ENCODE measurements around the gene GRHL3.

- no peak for TF ChIP-seq CTCF (IDR thresholded peaks at IDR 0.05)
- no peak for TF ChIP-seq ZFX (IDR thresholded peaks at IDR 0.05; ENCODE audit: borderline replicate concordance)
These were observed 29.0 kb downstream of the GRHL3 start for GRCh38 chr1:24348196-24348595.

Data from 22Rv1 (cell line).